CD4-positive, alpha-beta T cell (primary cell): ENCODE results near the gene KIAA1217. TPM values are rescaled to one million over a fixed set of nuclear protein-coding genes. Genes with fewer than 3 reads are reported as not detected.
A peak's percentile ranks its signal among the peaks of the same experiment; 100 is the strongest.

ENCODE experiments used
- ATAC-seq: fragments of 200-7000 bp; cut with Tn5 transposase; one replicate; pipeline ENCODE4 v1.10.0; 2022; ENCODE audit warnings: mild to moderate bottlenecking; ENCODE audit not compliant: poor library complexity
- CTCF ChIA-PET: fragments of 350-600 bp; sonication (Branson Sonifier 250); formaldehyde crosslinking; loops from one replicate; lab custom pipeline; 2021; ENCODE audit warnings: antibody characterized with exemption, inconsistent platforms; lab: Charles Lee
- POLR2A ChIA-PET: fragments of 350-600 bp; sonication (Branson Sonifier 250); formaldehyde crosslinking; loops from one replicate; lab custom pipeline; 2021; ENCODE audit warnings: antibody characterized with exemption, inconsistent platforms; lab: Charles Lee
- DNase-seq, 14 experiments: peaks; one replicate each; pipeline ENCODE4 v3.0.0-alpha.2; 2013 to 2020; ENCODE audit warnings: mixed read lengths in 2 of 14
- H3K27ac ChIP-seq, 2 donors: one replicate each; pipeline versions ENCODE4 v1.5.1 to v1.7.0; 2013; ENCODE audit warnings: low read length in 2 of 2, low read depth in 1 of 2, mild to moderate bottlenecking in 1 of 2
- H3K27me3 ChIP-seq, 2 experiments: 1 replicate in 1 of 2; 2 replicates in 1 of 2; pipeline versions ENCODE4 v1.6.1 to v1.7.0; 2013; ENCODE audit warnings: low read length in 2 of 2, control low read depth in 1 of 2, mild to moderate bottlenecking in 1 of 2, moderate library complexity in 1 of 2; ENCODE audit not compliant: insufficient read depth in 2 of 2, control insufficient read depth in 1 of 2
- H3K36me3 ChIP-seq: one replicate; pipeline ENCODE4 v1.6.1; 2013; ENCODE audit warnings: low read length, control low read depth; ENCODE audit not compliant: insufficient read depth
- H3K4me1 ChIP-seq: one replicate; pipeline ENCODE4 v1.6.1; 2013; ENCODE audit warnings: low read length, control low read depth; ENCODE audit not compliant: insufficient read depth
- H3K4me3 ChIP-seq: one replicate; pipeline ENCODE4 v1.5.1; 2013; ENCODE audit warnings: mild to moderate bottlenecking, low read length, moderate library complexity
- H3K9me3 ChIP-seq, 2 experiments: 1 replicate in 1 of 2; 2 replicates in 1 of 2; pipeline versions ENCODE4 v1.6.1 to v1.7.0; 2013; ENCODE audit warnings: low read length in 2 of 2, mild to moderate bottlenecking in 2 of 2, control low read depth in 1 of 2, moderate library complexity in 1 of 2; ENCODE audit not compliant: control insufficient read depth in 1 of 2, insufficient read depth in 1 of 2
- H3K27ac Mint-ChIP-seq: one replicate; pipeline ENCODE4 v1.8.0; 2020; ENCODE audit warnings: mixed read lengths
- H3K27me3 Mint-ChIP-seq: one replicate; pipeline ENCODE4 v1.8.0; 2021; ENCODE audit warnings: mixed read lengths
- H3K36me3 Mint-ChIP-seq: one replicate; pipeline ENCODE4 v1.8.0; 2021; ENCODE audit warnings: low read depth, mixed read lengths
- H3K4me1 Mint-ChIP-seq: one replicate; pipeline ENCODE4 v1.8.0; 2021; ENCODE audit warnings: low read depth, mixed read lengths
- H3K4me3 Mint-ChIP-seq: one replicate; pipeline ENCODE4 v1.8.0; 2020; ENCODE audit warnings: mild to moderate bottlenecking, mixed read lengths
- H3K9me3 Mint-ChIP-seq: one replicate; pipeline ENCODE4 v1.8.0; 2020; ENCODE audit warnings: mixed read lengths
- intact Hi-C, 2 experiments: fragments of 100-400 bp; cut with DNase I in 1 of 2; cut with micrococcal nuclease in 1 of 2; formaldehyde crosslinking; loops; one replicate each; pipeline versions ENCODE4 v1.15.1 to v1.9.0; 2023 to 2025; cut with DNase I, micrococcal nuclease
- total RNA-seq, 174 experiments: library from RNA in 2 of 174; stranded (reverse) in 2 of 174; gene quantifications; one replicate each; pipeline ENCODE4 v1.2.3 and lab custom pipeline; 2021 to 2026
- TF ChIP-seq, protein P1 (sequence below): fragments of 200-600 bp; IDR thresholded peaks from one replicate; pipeline ENCODE4 v1.8.0; 2022; ENCODE audit warnings: antibody characterized with exemption, mild to moderate bottlenecking

Gene KIAA1217
- total RNA-seq, 2 experiments from 2014 or later: not detected

DNA sequence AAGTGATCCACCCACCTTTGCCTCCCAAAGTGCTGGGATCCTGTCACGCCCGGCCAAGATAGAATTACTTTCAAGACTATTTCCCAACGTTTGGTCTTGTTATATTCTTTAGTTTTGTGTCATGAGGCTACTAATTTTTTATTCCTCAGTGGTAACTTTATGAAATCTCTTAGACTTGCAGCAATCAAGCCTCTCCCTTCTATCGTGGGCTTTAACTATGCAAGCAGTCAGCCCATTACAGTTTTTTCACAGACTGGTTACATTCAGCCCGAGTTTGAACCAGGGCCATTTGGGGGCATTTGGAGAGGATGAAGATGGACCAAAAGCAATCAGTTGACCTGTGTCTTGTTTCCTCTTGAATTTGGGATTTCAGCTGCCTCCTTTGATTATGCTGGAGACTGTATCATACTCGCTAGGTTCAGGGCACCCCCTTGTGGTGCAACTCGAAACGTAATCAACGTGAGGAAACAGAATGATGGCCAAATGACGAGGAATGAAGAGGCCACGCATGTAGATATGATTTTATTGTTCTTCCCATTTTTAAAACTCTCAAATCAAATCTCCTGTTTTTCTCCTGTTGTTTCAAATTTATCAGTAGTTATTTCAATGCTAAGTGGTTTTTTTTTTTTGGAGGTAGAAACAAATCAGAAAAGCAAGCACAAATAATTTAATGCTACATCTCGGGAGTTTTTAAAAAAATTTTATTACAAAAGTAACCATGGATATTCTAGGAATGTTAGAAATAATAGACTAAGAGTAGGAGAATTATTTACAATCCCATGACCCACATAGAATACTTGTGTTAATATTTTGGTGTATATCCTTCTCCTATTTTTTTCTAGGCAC lies 151.6 kb downstream of the KIAA1217 start:
- Mint-ChIP-seq H3K27ac (no peak overlapping the region), H3K27me3 (no peaks in the 10 kb centered on the region), H3K4me1 (no peaks in the 10 kb centered on the region), H3K4me3 (no peak overlapping the region), H3K9me3 (no peaks in the 10 kb centered on the region), H3K36me3 (no peaks in the 10 kb centered on the region)
- H3K4me1 ChIP-seq: no peaks in the 10 kb centered on the region
- H3K27me3 ChIP-seq: no peaks in the 10 kb centered on the region
- H3K9me3 ChIP-seq: no peaks in the 10 kb centered on the region
- DNase-seq (peak in 2 of 14 experiments; percentile 9 to 14), ATAC-seq (no peak)
- ChIA-PET CTCF (no interaction called here), POLR2A (no interaction called here)
- TF ChIP-seq, protein P1, sequence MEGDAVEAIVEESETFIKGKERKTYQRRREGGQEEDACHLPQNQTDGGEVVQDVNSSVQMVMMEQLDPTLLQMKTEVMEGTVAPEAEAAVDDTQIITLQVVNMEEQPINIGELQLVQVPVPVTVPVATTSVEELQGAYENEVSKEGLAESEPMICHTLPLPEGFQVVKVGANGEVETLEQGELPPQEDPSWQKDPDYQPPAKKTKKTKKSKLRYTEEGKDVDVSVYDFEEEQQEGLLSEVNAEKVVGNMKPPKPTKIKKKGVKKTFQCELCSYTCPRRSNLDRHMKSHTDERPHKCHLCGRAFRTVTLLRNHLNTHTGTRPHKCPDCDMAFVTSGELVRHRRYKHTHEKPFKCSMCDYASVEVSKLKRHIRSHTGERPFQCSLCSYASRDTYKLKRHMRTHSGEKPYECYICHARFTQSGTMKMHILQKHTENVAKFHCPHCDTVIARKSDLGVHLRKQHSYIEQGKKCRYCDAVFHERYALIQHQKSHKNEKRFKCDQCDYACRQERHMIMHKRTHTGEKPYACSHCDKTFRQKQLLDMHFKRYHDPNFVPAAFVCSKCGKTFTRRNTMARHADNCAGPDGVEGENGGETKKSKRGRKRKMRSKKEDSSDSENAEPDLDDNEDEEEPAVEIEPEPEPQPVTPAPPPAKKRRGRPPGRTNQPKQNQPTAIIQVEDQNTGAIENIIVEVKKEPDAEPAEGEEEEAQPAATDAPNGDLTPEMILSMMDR: no peak
- intact Hi-C loops: no loop called here
- H3K27ac ChIP-seq: no peak overlapping the region
- no peaks in the 10 kb centered on the region for H3K36me3 ChIP-seq
- no peak overlapping the region for H3K4me3 ChIP-seq

DNA sequence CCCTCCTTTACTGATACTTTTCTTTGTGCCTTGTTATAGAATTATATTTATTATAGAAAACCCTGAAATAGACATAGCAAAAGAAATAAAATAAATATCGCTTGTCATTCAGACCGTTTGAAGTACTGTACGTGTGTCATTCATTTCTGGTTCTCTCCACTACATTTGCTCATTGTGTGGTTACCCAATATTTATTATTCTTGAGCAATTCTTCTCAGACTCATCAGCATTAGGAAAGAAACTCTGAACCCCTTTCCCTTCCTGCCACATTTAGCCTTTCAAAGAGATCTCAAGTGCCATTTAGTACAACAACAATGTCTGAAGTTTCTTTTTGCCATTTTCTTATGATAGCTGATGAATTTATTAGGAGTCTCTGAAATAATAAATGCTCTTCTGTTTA lies 154.1 kb downstream of the KIAA1217 start:
- ChIA-PET CTCF (no interaction called here), POLR2A (no interaction called here)
- intact Hi-C loops: no loop called here

DNA sequence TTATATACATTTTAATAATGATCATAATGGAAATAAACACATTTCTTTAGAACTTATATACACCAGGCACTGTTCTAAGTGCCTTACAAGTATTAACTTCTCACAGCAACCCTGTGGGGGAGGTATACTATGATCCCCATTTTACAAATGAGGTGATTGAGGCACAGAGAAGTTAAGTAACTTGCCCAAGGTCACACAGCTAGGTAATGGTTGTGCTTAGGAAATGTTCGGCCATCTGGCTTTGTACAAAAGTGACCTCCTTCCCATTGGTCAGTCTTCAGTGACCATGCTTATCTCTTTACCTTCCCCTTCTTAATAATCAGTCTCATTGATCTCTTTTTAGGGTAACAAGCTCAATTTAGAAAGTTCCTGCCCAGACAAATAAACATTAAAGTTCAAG lies 158.8 kb downstream of the KIAA1217 start:
- Mint-ChIP-seq H3K4me1 (no peaks in the 10 kb centered on the region), H3K9me3 (no peaks in the 10 kb centered on the region), H3K27ac (no peak overlapping the region), H3K27me3 (peaks cover 9% of the 10 kb centered on the region), H3K4me3 (no peak overlapping the region), H3K36me3 (no peaks in the 10 kb centered on the region)
- H3K4me3 ChIP-seq: no peak overlapping the region
- H3K27me3 ChIP-seq: no peaks in the 10 kb centered on the region
- H3K36me3 ChIP-seq: no peaks in the 10 kb centered on the region
- H3K9me3 ChIP-seq: no peaks in the 10 kb centered on the region
- ATAC-seq (no peak), DNase-seq (no peak)
- ChIA-PET CTCF (no interaction called here), POLR2A (no interaction called here)
- TF ChIP-seq, protein P1: no peak
- no peaks in the 10 kb centered on the region for H3K4me1 ChIP-seq
- no peak overlapping the region for H3K27ac ChIP-seq
- intact Hi-C loops: no loop called here

More for the DNA sequence above, 154.1 kb downstream of the KIAA1217 start:
- Histone ChIP-seq H3K4me3 (no peak overlapping the region), H3K9me3 (no peaks in the 10 kb centered on the region), H3K27me3 (no peaks in the 10 kb centered on the region), H3K4me1 (no peaks in the 10 kb centered on the region), H3K27ac (no peak overlapping the region), H3K36me3 (no peaks in the 10 kb centered on the region)
- DNase-seq: no peak
- Mint-ChIP-seq H3K4me1 (no peaks in the 10 kb centered on the region), H3K27ac (no peak overlapping the region), H3K4me3 (no peak overlapping the region), H3K9me3 (no peaks in the 10 kb centered on the region), H3K36me3 (no peaks in the 10 kb centered on the region), H3K27me3 (peaks cover 9% of the 10 kb centered on the region)
- TF ChIP-seq, protein P1: no peak
- no peak for ATAC-seq
